ENCODE measurements around the gene SLC26A11.

DNA sequence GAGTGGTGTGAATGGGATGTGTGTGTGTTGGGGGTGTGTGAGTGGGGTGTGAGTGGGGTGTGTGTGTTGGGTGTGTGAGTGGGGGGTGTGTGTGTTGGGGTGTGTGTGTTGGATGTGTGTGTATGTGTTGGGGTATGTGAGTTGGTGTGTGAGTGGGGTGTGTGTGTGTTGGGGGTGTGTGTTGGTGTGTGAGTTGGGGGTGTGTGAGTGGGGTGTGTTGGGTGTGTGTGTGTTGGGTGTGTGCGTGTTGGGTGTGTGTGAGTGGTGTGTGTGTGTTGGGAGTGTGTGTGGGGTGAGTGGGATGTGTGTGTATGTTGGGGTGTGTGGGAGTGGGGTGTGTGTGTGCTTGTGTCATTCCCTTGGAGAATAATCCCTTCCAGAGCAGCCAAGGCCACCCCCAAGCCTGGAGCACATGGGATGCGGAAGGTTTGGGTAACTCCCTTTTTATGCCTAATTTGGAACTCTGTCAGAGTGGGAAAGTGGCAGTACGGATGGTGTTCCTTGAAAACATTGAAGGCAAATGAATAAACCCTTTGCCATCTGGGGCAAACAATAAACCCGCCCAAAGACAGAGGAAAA lies 54.7 kb downstream of the SLC26A11 start:
- no peak for TF ChIP-seq POLR2A (IDR thresholded peaks at IDR 0.05)
- TF ChIP-seq, protein P1, sequence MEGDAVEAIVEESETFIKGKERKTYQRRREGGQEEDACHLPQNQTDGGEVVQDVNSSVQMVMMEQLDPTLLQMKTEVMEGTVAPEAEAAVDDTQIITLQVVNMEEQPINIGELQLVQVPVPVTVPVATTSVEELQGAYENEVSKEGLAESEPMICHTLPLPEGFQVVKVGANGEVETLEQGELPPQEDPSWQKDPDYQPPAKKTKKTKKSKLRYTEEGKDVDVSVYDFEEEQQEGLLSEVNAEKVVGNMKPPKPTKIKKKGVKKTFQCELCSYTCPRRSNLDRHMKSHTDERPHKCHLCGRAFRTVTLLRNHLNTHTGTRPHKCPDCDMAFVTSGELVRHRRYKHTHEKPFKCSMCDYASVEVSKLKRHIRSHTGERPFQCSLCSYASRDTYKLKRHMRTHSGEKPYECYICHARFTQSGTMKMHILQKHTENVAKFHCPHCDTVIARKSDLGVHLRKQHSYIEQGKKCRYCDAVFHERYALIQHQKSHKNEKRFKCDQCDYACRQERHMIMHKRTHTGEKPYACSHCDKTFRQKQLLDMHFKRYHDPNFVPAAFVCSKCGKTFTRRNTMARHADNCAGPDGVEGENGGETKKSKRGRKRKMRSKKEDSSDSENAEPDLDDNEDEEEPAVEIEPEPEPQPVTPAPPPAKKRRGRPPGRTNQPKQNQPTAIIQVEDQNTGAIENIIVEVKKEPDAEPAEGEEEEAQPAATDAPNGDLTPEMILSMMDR (IDR thresholded peaks at IDR 0.05) = no peak

All from uterus (tissue), 2 donors.